Mesendoderm (in vitro differentiated cells): ENCODE data around the gene CD300H.

ENCODE experiments used
- DNase-seq: peaks from one replicate; pipeline ENCODE4 v3.0.0; 2013
- H2AK5ac ChIP-seq: 2 replicates; pipeline ENCODE4 v1.6.1; 2013; ENCODE audit warnings: low read length, inconsistent platforms
- H2BK120ac ChIP-seq: 2 replicates; pipeline ENCODE4 v1.6.1; 2013; ENCODE audit warnings: low read depth, mild to moderate bottlenecking, low read length, moderate library complexity, mixed read lengths
- H2BK15ac ChIP-seq: replicated peaks from 2 replicates; pipeline ENCODE4 v1.6.1; 2013; ENCODE audit warnings: low read depth, mild to moderate bottlenecking, moderate library complexity
- H2BK5ac ChIP-seq: 2 replicates; pipeline ENCODE4 v1.6.1; 2013; ENCODE audit warnings: low read length, inconsistent platforms
- H3K18ac ChIP-seq: 2 replicates; pipeline ENCODE4 v1.6.1; 2013; ENCODE audit warnings: mild to moderate bottlenecking, low read length, mixed read lengths
- H3K23ac ChIP-seq: one replicate; pipeline ENCODE4 v1.6.1; 2013; ENCODE audit warnings: low read length
- H3K27ac ChIP-seq: 2 replicates; pipeline ENCODE4 v1.5.1; 2013; ENCODE audit warnings: low read depth, mild to moderate bottlenecking, inconsistent platforms, low read length, moderate library complexity
- H3K27me3 ChIP-seq: 2 replicates; pipeline ENCODE4 v1.6.1; 2013; ENCODE audit warnings: low read length, control low read depth, mild to moderate bottlenecking, inconsistent platforms; ENCODE audit not compliant: insufficient read depth, poor library complexity
- H3K36me3 ChIP-seq: 2 replicates; pipeline ENCODE4 v1.6.1; 2013; ENCODE audit warnings: low read length, inconsistent platforms; ENCODE audit not compliant: control insufficient read depth, insufficient read depth
- H3K4ac ChIP-seq: one replicate; pipeline ENCODE4 v1.6.1; 2013; ENCODE audit warnings: low read depth, mild to moderate bottlenecking, low read length, moderate library complexity
- H3K4me1 ChIP-seq: 2 replicates; pipeline ENCODE4 v1.6.1; 2013; ENCODE audit warnings: low read depth, low read length, inconsistent platforms; ENCODE audit not compliant: control insufficient read depth
- H3K4me2 ChIP-seq: 2 replicates; pipeline ENCODE4 v1.6.1; 2013; ENCODE audit warnings: low read length
- H3K4me3 ChIP-seq: 2 replicates; pipeline ENCODE4 v1.5.1; 2013; ENCODE audit warnings: mild to moderate bottlenecking, low read length
- H3K56ac ChIP-seq: one replicate; pipeline ENCODE4 v1.6.1; 2013; ENCODE audit warnings: low read length
- H3K79me1 ChIP-seq: 2 replicates; pipeline ENCODE4 v1.6.1; 2013; ENCODE audit warnings: low read length, inconsistent platforms
- H3K79me2 ChIP-seq: 2 replicates; pipeline ENCODE4 v1.6.1; 2013; ENCODE audit warnings: mild to moderate bottlenecking, low read length; ENCODE audit not compliant: control insufficient read depth, insufficient read depth
- H3K9ac ChIP-seq: 2 replicates; pipeline ENCODE4 v1.6.1; 2013; ENCODE audit warnings: low read length, inconsistent platforms
- H4K5ac ChIP-seq: one replicate; pipeline ENCODE4 v1.6.1; 2013; ENCODE audit warnings: low read length
- H4K8ac ChIP-seq: one replicate; pipeline ENCODE4 v1.6.1; 2013; ENCODE audit warnings: low read depth, mild to moderate bottlenecking, control low read depth, low read length, moderate library complexity
- WGBS: extraction: QIAGEN DNeasy Blood & Tissue Kit; methylation state at CpG from one replicate; pipeline ENCODE4 v1.1.7; 2013; ENCODE audit warnings: low lambda C conversion rate, missing lambda C conversion rate; ENCODE audit not compliant: insufficient coverage; ENCODE audit errors: extremely low coverage; 5-methylcytosine and 5-hydroxymethylcytosine counted together

Gene CD300H

GRCh38 chr17:74606050-74606449 is 38.7 kb upstream of the CD300H start:
- Histone ChIP-seq H3K4ac (no peak overlapping the region), H2AK5ac (no peak overlapping the region), H2BK15ac (no peak overlapping the region), H4K8ac (no peak overlapping the region), H3K4me2 (no peak overlapping the region), H3K79me1 (no peaks in the 10 kb centered on the region), H3K27ac (no peak overlapping the region), H3K18ac (no peak overlapping the region), H3K79me2 (no peaks in the 10 kb centered on the region), H3K36me3 (no peaks in the 10 kb centered on the region), H3K4me3 (no peak overlapping the region), H2BK120ac (no peak overlapping the region), H3K9ac (no peak overlapping the region), H3K56ac (no peak overlapping the region), H3K23ac (no peak overlapping the region), H4K5ac (no peak overlapping the region), H2BK5ac (no peak overlapping the region), H3K27me3 (no peaks in the 10 kb centered on the region), H3K4me1 (no peaks in the 10 kb centered on the region)
- no CpG with 5 or more reads among the region's 8 CpGs for WGBS
- no peak for DNase-seq

GRCh38 chr17:74605361-74605760 is 38.1 kb upstream of the CD300H start:
- no peak for DNase-seq
- no CpG with 5 or more reads among the region's 10 CpGs for WGBS
- Histone ChIP-seq H2BK120ac (no peak overlapping the region), H3K79me1 (no peaks in the 10 kb centered on the region), H3K4me2 (no peak overlapping the region), H3K4me1 (no peaks in the 10 kb centered on the region), H3K9ac (no peak overlapping the region), H4K8ac (no peak overlapping the region), H3K4ac (no peak overlapping the region), H2BK15ac (no peak overlapping the region), H3K18ac (no peak overlapping the region), H3K56ac (no peak overlapping the region), H3K79me2 (no peaks in the 10 kb centered on the region), H3K27ac (no peak overlapping the region), H4K5ac (no peak overlapping the region), H3K4me3 (no peak overlapping the region), H2AK5ac (no peak overlapping the region), H3K36me3 (no peaks in the 10 kb centered on the region), H2BK5ac (no peak overlapping the region), H3K27me3 (no peaks in the 10 kb centered on the region), H3K23ac (no peak overlapping the region)

GRCh38 chr17:74604761-74605160 is 37.5 kb upstream of the CD300H start:
- no peak overlapping the region for H2BK15ac ChIP-seq
- H2BK120ac ChIP-seq, result no peak overlapping the region
- no peak overlapping the region for H3K27ac ChIP-seq
- no peak overlapping the region for H4K5ac ChIP-seq
- no peak for DNase-seq
- H3K18ac ChIP-seq, result no peak overlapping the region
- H2AK5ac ChIP-seq, result no peak overlapping the region
- no peaks in the 10 kb centered on the region for H3K4me1 ChIP-seq
- no peak overlapping the region for H2BK5ac ChIP-seq
- H3K36me3 ChIP-seq, result no peaks in the 10 kb centered on the region
- no peak overlapping the region for H3K4me2 ChIP-seq
- H3K79me2 ChIP-seq, result no peaks in the 10 kb centered on the region
- H3K4ac ChIP-seq, result no peak overlapping the region
- no peak overlapping the region for H3K4me3 ChIP-seq
- H3K23ac ChIP-seq, result no peak overlapping the region
- H3K9ac ChIP-seq, result no peak overlapping the region
- no peaks in the 10 kb centered on the region for H3K79me1 ChIP-seq
- H4K8ac ChIP-seq, result no peak overlapping the region
- no CpG with 5 or more reads among the region's 10 CpGs for WGBS
- no peaks in the 10 kb centered on the region for H3K27me3 ChIP-seq
- no peak overlapping the region for H3K56ac ChIP-seq

- H3K79me2 ChIP-seq, result no peaks in the 10 kb centered on the region
- no peaks in the 10 kb centered on the region for H3K27me3 ChIP-seq
- no CpG with 5 or more reads among the region's 6 CpGs for WGBS
- H3K79me1 ChIP-seq, result no peaks in the 10 kb centered on the region
- no peak overlapping the region for H2AK5ac ChIP-seq
- H3K56ac ChIP-seq, result no peak overlapping the region
- H3K18ac ChIP-seq, result no peak overlapping the region
- H3K27ac ChIP-seq, result no peak overlapping the region
- H3K4me2 ChIP-seq, result no peak overlapping the region
- no peak overlapping the region for H4K5ac ChIP-seq
- H3K23ac ChIP-seq, result no peak overlapping the region
- no peak overlapping the region for H2BK120ac ChIP-seq
- no peak overlapping the region for H4K8ac ChIP-seq
- no peak overlapping the region for H3K4ac ChIP-seq
- H2BK5ac ChIP-seq, result no peak overlapping the region
- no peaks in the 10 kb centered on the region for H3K36me3 ChIP-seq
- DNase-seq, result no peak
- no peaks in the 10 kb centered on the region for H3K4me1 ChIP-seq
- no peak overlapping the region for H3K4me3 ChIP-seq
- H2BK15ac ChIP-seq, result no peak overlapping the region
- no peak overlapping the region for H3K9ac ChIP-seq
These were observed 36.9 kb upstream of the CD300H start for GRCh38 chr17:74604200-74604599.

GRCh38 chr17:74603746-74604145 is 36.4 kb upstream of the CD300H start:
- no peak overlapping the region for H3K18ac ChIP-seq
- H3K4ac ChIP-seq, result no peak overlapping the region
- no peak overlapping the region for H2AK5ac ChIP-seq
- no peak overlapping the region for H3K9ac ChIP-seq
- no peaks in the 10 kb centered on the region for H3K4me1 ChIP-seq
- H3K27me3 ChIP-seq, result no peaks in the 10 kb centered on the region
- no peak overlapping the region for H3K23ac ChIP-seq
- no CpG with 5 or more reads among the region's 5 CpGs for WGBS
- no peak overlapping the region for H2BK5ac ChIP-seq
- H2BK120ac ChIP-seq, result no peak overlapping the region
- no peaks in the 10 kb centered on the region for H3K79me2 ChIP-seq
- no peak overlapping the region for H3K4me3 ChIP-seq
- H3K4me2 ChIP-seq, result no peak overlapping the region
- no peak overlapping the region for H2BK15ac ChIP-seq
- H3K36me3 ChIP-seq, result no peaks in the 10 kb centered on the region
- no peaks in the 10 kb centered on the region for H3K79me1 ChIP-seq
- H4K5ac ChIP-seq, result no peak overlapping the region
- H3K27ac ChIP-seq, result no peak overlapping the region
- DNase-seq, result no peak
- H4K8ac ChIP-seq, result no peak overlapping the region
- no peak overlapping the region for H3K56ac ChIP-seq

GRCh38 chr17:74603037-74603635 is 35.8 kb upstream of the CD300H start:
- Histone ChIP-seq H4K5ac (no peak overlapping the region), H3K36me3 (no peaks in the 10 kb centered on the region), H3K79me1 (no peaks in the 10 kb centered on the region), H2BK15ac (no peak overlapping the region), H3K79me2 (no peaks in the 10 kb centered on the region), H3K56ac (no peak overlapping the region), H3K4me2 (no peak overlapping the region), H3K4me1 (no peaks in the 10 kb centered on the region), H3K9ac (no peak overlapping the region), H2AK5ac (no peak overlapping the region), H3K4ac (no peak overlapping the region), H2BK120ac (no peak overlapping the region), H3K4me3 (no peak overlapping the region), H3K23ac (no peak overlapping the region), H3K18ac (no peak overlapping the region), H2BK5ac (no peak overlapping the region), H4K8ac (no peak overlapping the region), H3K27me3 (no peaks in the 10 kb centered on the region), H3K27ac (no peak overlapping the region)
- no peak for DNase-seq
- WGBS, result no CpG with 5 or more reads among the region's 6 CpGs
